NCI-H2171 treated with DMSO at 0.1 percent for 48 hours (cell line): ENCODE data around the gene FBXL3.

Source experiments
- DNase-seq: peaks from one replicate; lab custom pipeline; 2025; lab: John Stamatoyannopoulos, UW

FBXL3 gene, protein sequence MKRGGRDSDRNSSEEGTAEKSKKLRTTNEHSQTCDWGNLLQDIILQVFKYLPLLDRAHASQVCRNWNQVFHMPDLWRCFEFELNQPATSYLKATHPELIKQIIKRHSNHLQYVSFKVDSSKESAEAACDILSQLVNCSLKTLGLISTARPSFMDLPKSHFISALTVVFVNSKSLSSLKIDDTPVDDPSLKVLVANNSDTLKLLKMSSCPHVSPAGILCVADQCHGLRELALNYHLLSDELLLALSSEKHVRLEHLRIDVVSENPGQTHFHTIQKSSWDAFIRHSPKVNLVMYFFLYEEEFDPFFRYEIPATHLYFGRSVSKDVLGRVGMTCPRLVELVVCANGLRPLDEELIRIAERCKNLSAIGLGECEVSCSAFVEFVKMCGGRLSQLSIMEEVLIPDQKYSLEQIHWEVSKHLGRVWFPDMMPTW

DNA sequence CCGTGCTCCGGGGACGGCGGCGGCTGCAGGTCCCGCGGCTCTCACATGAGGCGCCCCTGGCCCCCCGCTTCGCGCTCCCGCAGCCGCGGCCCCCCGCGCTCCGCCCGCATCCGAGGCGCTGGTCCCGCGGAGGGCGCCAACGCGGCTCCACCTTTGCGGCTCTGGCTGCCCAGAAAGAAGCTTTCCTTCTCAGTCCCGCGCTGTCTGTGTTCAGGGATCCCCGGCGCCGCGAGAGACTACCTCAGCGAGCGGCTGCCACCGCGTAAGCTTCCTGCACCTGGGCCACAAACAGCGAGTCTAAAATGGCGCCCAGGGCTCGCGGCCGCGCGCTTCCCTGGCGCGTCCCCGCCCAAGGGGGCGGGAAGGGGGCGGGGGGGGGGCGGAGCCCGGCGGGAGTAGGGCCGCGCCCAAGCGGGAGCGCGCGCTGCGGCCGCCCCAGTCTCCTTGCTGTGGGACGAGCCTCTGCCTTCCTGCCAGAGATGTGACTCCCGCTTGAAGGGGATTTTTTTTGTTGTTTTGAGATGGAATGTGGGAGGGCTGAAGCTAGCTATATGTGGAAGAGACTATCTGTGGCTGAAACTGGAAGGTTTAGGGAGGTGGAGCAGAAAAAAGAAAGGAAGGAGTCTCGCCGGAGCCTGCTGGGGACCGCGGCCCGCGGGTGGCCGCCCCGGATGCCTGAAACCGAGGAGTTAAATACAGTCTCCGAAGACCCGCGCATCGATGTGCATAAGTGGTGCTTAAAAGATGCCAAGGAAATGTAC, at the start of gene FBXL3:
Gene FBXL3, minus strand, starts transcription at position 299 of the 761 bp plus-strand sequence. CDS start 5,299 bp downstream, outside the sequence.
- DNase-seq, result peak; percentile 90

DNA sequence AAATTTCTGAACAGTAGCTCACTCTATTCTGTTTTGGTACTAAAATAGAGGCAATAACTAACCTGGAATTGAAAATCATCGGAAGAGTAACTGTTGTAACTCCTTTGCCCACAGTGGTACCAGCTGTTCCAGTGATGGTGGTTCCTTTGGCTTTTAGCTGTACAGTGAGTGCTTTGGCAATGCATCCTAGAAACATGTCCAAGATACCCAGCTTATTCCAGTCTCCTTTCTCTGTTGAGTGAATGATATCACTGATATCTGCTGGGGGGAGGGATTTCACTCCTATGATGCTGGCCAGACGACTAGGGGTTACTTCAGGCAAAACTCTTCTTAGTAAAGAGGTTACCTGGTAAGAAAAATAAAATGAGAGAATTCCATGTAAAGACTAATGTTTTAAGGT, 40.6 kb upstream of the FBXL3 start:
- DNase-seq, result no peak

DNA sequence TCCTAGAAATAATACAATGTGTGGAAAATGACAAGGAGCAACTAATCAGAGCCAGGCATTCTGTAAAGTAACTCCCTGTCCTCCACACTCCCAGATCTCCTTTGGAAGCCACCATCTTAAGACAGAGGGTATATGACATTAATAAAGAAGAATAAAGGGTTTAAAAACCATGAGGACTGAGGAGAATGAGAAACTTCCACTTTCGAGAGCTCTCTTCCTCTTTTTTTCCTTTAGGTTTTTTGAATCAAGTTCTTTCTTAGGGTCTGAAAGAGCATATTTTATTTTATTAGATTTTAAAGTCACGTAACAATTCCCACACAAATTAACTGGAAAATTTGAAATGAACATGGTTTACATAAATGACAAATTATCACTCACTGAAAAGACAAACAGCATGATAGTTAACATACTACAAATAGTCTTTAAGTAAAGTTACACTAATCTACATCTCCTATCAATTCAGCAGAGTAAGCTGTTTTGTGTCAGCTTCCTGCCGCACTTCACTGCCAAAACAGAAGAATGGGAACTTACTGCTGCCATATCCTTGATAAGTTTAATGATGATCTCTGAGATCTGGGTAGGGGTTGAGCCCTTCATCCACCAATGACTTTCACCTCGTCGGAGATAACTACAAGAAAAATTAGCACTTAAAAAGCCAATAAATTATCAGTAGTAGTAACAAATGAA, 38.6 kb upstream of the FBXL3 start:
- DNase-seq, result no peak

DNA sequence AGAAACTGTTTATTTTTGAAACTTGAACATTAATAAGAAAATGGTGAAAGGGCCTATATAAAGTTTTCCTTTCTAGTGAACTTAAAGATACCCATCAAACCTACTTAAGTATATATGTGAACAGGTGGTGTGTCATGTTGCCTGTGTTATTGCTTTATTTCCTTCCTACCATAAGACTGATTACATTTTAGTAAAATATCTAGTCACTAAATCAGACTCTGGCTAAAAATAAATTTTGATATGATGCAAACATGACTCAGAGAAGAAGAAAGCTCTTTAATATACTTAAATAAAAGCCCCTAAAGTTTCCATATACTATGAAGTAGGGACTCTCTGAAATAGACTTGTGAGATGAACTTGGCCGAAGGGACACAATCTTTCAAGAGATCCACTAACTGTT, 35.1 kb upstream of the FBXL3 start:
- no peak for DNase-seq

DNA sequence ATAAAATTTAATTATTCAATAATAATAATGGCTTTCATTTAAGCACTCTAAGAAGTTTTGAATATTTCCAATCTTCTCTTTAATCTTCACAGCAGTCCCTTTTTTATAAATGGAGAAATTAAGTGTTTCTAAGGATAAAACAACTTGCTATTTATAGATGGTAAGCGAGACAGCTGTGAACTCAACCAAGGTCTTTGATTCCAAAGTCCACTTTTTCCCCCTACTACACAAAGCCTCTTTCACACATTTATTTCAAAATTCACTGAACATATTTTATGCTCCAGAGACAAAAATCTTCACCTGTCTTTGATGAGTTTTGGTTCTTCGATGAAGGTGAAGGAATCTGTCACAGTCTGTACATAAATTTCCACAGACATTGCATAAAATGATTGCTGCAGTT, 34.4 kb upstream of the FBXL3 start:
- DNase-seq, result no peak

DNA sequence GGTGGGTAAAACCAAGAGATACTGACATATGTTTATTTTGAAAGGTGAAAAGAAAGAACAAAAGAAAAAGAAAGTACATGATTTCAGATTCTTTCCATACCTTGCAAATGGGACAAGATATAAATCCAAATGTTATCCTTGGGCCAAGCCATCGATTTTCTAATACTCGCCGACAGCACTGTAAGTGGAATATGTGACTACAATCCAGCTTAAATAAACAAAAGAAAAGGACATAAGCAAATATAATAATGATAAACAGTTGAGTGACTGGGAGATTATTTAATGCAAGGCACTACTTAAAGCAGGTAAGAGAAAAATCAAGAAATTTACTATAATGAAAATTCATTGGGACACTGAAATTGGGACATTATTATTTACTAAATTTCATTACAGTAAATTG, 29.9 kb upstream of the FBXL3 start:
- no peak for DNase-seq

DNA sequence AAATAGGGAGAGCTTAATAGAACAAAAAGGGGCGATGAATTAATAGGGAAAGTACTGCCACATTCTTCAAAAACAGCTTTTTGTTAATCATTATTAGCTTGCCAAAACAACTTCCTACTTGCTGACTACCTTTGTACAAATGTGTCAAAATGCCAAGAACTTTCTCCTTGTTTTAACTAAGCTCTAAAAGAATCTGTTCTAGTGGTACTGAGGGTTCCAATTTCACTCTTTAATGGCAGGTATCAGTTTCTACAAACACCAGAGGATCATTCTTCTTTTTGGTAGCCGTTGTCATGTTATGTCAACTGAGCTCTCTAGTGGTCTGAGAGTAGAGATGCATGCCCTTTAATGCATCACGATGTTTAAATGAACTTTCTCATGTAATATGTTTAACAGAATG, 29.4 kb upstream of the FBXL3 start:
- DNase-seq, result no peak

DNA sequence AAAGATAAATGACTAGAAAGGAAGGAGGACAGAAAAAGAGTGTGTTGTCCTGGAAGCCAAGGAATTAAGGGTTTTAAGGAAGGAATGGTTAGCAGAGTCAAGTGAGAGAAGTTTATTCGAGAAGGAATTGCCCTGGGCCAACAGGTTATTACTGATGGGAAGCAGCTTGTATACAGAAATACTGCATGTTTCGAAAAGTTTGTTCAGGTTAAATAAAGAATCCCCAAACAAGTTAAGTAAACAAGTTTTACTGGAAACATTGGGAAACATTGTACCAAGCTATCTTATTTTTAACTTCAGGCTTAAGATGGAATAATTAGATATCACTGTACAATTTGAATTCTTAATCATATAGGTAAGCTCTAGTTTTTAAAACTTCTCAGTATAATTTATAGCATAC, 28.2 kb upstream of the FBXL3 start:
- DNase-seq, result no peak

DNA sequence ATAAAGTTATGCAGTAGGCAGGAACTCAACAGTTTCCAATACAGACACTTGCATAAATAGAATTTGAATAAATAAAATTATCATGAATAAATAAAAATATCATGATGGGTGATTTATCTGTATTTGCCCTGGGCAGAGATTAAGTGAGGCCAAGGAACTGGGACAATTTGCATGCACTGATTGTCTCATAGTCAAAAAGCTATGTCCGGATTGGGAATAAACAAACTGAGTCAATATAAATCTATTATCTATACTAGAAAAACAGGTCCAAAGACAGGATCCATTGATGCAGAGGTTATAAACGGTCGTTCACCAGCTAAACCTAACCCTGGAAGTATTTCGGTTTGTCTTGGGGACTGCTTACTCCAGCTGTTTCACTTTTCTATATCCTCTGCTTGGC, 26.2 kb upstream of the FBXL3 start:
- DNase-seq, result no peak

DNA sequence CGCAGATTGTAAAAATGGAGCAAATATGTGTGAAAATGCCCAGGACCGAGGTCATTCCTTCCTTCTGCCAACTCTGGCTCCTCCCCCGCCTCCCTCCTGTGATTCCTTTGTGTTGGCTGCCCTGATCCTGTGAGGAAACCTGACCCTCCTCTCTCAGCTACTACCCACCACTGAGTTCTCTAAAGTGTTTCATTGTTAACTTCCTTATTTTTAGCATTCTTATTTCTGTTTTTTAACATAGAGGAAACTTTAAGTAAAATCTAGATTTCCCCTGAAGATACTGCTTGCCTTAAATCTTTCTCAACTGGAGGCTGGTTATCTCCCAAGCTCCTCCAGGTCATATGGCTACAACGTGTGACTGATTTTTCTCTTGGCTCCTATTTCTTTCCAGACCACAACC, 21.7 kb upstream of the FBXL3 start:
- no peak for DNase-seq

DNA sequence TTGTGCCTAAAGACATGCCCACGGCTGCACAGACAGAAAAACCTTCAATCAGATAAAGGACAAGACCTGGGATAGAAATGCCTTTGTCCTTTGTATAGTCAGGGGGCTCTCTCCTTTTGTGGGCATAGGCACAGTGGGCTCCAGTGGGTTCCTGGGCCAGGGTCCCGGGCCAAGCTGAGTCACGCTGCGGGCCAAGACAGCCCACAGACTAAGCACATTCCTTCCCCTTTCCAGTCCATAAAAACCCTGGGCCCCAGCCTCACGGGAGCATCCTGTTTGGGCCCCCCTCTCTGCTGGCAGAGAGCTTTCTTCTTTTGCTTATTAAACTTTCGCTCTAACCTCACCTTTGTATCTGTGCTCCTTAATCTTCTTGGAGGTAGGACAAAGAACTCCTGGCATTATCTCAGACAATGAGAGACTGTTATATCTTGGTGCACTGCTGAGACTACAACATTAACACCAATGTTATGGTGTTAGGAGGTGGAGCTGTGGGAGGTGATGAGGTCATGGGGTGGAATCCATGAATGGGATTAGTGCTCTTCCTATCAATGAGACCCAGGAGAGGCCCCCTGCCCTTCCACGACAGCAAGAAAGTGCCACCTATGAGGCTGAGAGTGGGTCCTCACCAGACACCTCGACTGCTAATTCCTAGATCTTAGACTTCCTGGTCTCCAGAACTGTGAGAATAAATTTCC, 20.8 kb upstream of the FBXL3 start:
- DNase-seq, result no peak

DNA sequence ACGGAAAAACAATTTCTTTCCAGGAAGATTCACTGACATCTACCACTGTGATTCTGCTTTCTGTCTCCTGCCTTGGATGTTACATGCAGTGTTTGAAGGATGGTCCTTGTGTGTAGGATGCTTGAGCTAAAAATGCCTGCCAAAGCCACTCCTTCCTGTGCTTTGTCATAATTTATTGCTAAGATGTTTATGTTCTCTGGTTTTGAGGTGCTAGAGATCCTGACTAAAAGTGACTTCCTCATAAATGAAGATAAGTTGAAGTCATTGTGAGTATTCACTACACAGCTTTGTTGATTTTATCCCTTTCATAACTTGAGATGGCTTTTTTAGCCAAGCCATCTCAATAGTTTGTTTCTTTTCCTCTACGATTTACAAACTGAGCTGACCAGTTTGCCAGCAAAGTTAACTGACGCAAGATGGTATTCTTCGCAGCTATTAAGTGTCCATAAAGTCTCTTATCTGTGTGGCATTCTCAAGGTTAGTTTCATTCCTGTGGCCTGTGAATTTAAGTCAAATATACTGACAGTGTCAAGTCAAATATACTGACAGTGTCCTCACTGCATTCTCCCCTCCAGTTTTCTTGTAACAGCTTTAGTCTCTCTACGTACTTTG, 15.7 kb upstream of the FBXL3 start:
- no peak for DNase-seq

DNA sequence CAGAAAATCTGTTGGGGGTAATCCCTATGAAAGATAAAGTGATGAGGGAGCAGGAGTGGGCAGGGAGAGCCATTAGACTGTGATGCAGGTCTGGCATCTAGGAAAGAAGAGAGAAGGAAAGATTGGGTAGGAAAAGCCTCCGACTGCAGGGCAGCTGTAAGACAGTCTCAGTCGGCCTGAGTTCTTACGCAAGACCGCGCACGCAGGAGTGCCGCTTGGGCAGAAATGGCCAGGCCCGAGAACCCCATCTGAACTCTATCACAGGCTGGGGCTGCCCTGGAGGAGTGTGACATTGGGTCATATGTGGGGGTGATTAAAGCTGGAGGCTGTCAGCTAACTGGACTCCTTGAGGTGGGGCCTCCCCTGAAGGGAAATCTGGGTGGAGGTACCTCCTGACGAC, 13.9 kb upstream of the FBXL3 start:
- DNase-seq, result no peak

DNA sequence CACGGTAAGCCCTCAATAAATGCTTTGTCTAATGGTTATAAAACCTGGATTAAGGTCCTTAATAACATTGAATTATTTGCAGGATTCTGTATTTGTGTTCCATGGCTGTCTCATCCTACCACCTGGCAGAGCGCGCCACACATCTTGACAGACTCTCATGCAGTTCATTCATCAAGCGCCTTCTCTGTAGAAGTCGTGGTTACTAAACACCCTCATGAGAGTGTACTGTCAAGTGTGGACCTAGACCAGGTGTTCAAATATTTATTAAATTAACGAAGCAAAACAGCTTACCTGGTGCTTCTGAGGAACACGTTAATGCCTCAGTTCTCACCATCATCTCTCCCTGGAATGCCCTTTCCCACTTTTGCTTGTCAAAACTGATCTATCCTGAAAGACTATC, 13.1 kb upstream of the FBXL3 start:
- no peak for DNase-seq

DNA sequence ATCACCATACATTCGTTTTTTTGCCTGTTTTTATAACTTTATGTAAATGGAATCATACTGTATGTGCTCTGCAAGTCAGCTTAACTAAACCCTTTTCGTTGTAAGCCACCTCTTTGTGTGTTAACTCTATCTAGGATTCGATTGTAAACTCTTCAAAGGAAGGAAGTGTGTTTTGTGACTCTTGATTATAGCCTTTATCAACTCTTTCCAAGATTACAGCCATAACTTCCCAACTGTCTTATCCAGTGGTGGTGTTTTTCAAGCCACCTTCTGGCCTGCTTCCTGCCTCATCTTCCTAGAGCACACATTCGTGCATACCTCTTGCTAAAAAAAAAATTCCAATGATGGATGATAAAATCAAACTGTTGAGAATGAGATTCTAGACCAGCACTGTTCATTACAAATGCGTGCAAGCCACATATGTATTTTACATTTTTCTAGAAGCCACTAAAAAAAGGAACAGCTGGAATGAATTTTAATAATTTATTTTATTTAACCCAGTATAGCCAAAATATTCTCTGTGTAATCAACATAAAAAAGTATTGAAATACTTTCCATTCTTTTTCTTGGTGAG, 12.0 kb upstream of the FBXL3 start:
- no peak for DNase-seq

DNA sequence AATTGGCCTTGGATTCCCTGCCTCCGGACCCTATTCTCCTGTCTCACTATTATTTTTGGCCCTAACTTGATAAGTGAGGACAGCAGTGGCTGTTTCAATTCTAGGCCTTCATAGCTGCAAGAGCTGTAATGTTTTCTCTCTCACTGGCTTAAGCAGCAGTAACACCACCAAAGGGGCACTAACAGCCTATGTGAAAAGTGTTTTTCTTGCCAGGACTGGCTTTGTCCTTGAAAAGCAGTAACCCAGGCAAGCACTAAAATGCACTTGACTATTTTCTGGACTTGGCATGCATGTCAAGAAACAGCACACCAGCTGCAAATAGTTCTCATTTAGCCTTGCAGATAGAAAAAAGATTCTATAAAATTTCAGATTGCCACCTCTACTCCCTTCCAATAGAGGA, 9.3 kb upstream of the FBXL3 start:
- DNase-seq, result no peak

DNA sequence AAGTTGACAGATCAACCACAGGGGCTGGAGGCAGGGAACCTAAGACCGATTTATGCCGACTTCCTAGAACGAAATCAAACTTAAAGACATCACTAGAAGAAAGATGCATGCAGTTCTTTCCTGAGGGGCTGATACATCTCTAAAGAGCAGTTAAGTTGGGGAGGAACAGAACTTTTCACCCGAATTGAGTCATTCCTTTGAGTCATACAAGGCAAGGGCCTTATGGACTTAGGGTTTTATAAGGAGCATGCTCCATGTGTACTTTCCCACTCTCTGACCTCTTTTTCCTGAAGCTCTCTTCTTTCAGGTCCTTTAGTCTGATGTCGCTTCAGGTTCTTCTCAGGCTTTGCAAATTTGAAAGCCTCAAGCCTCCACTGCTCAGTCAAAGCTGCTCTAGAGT, 7.9 kb upstream of the FBXL3 start:
- no peak for DNase-seq

DNA sequence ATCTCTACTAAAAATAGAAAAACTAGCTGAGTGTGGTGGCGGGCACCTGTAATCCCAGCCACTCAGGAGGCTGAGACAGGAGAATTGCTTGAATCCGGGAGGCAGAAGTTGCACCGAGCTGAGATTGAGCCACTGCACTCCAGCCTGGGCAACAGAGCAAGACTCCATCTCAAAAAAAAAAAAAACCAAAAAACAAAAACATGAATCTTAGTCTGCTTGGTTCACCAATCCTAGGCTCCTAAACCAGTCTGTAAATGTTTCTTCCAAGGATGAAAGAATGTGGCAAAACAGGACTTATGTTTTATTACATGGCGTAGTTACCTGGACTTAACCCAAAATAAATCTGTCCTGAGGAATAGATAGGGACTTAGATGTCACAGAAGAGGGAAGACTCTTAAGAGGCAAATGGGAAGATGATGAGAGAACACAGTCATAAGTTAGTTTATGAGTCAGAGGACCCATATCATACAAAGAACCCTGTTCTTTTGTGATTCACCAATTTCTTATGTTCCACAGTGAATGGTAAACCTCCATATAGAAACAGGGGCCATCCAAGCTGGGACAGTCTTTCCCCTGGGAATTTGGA, 6.9 kb upstream of the FBXL3 start:
- no peak for DNase-seq

DNA sequence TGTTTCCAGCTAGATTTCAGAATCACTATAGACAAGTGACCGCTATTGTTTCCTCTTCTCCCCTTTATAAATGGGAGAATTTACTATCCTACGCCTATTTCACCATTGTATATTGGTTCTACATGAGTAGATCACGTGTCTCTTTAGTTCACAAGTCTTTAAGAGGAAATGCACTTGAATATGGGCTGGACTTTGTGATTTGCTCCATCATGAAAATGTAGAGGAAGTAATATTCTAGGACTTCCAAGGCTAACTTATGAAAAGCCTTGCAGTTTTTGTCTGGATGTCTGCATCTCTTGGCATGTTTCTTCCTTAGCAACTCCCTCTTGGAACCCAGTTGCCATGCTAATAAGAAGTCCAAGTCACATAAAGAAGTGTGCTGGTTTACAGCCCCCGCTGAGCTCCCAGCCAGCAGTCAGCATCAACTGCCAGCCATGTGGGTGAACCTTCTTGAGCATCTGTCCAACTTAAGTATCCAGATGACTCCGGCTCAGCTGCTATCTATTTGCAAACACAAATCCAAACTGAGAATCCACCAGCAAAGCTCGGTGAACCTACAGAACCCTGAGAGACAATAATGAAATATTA, 4.8 kb upstream of the FBXL3 start:
- DNase-seq, result peak; percentile 37

DNA sequence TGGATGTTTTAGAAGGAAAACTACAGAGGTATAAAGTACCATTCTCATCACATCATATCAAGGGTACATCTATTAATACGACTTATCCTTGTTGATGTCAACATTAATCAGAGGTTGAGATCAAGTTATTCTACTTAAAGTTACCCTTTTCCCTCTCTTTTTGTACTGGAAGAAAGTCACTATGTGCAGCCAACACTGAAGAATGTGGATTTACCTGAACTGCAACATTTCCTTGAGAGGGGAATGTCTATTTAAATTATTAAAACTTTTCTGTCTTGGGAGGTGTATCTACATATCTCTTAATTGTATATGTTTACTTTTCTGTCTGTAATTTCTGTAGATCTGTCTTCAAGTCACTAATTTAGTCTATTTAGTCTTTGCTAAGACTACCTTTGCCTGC, 2.5 kb upstream of the FBXL3 start:
- DNase-seq, result no peak

DNA sequence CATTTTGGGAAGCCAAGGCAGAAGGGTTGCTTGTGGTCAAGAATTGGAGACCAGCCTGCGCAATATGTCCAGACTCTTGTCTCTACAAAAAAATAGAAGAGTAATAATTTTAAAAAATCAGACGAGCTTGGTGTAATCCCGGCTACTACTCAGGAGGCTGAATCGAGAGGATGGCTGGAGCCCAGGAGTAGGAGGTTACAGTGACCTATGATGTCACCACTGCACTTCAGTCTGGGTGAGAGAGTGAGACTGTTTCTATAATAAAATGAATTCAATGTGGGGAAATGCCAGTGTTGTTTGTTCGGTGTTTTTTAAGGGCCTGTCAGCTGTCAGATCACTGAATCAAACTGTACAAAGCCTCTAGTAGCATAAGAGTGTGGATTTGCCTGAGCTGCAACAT, 1.2 kb upstream of the FBXL3 start:
- no peak for DNase-seq
